ENCODE measurements around the gene SRGAP1. TPM values are rescaled to one million over a fixed set of nuclear protein-coding genes. Genes with fewer than 3 reads are reported as not detected.

Gene SRGAP1
- total and polyA plus RNA-seq, 2 of the 8 experiments (the other 6 are each of a cell fraction or from before 2014, with no cell fraction given) = 3.2 to 7.3 TPM

GRCh38 chr12:63880742-63881263 lies 36.3 kb downstream of the SRGAP1 start:
- WGBS, 2 experiments (ENCODE audit: extremely low coverage in 1 of 2, insufficient coverage in 1 of 2, insufficient read length in 1 of 2, insufficient replicate concordance in 2 of 2, low coverage in 1 of 2, low lambda C conversion rate in 2 of 2, missing lambda C conversion rate in 1 of 2) = 88% methylated on average over 6 of the region's 6 CpGs; no CpG with 5 or more reads in 1 of the 2 experiments
- no peak overlapping the region for H3K4ac ChIP-seq (replicated peaks; ENCODE audit: insufficient read length, low read depth, low read length)
- POLR2A ChIA-PET (ENCODE audit: partially characterized antibody) = no interaction called here
- no peak overlapping the region for H3K9ac ChIP-seq (replicated peaks in 1 of 4; ENCODE audit: extremely low read depth in 1 of 4, low read depth in 3 of 4, low read length in 3 of 4)
- DNase-seq (ENCODE audit: low read depth in 1 of 2, low spot score in 2 of 2) = no peak
- H3K18ac ChIP-seq (ENCODE audit: extremely low read depth, low read length) = no peak overlapping the region
- no peaks in the 10 kb centered on the region for H3K9me3 ChIP-seq (ENCODE audit: insufficient read depth in 2 of 2, low read depth in 1 of 2, low read length in 1 of 2)
- CTCF ChIA-PET (ENCODE audit: partially characterized antibody) = interaction anchor here (0.7 kb wide), 1 partner anchor 37 kb away, joined by 3 read pairs; the partner anchor contains the start of gene SRGAP1
- no peaks in the 10 kb centered on the region for H3K27me3 ChIP-seq (replicated peaks in 1 of 4; ENCODE audit: control insufficient read depth in 3 of 4, extremely low read depth in 1 of 4, insufficient read depth in 3 of 4, low read length in 3 of 4)
- peaks cover 2% of the 10 kb centered on the region; the same call in 1 of the 2 replicates for H3K79me1 ChIP-seq (ENCODE audit: low read depth, low read length)
- H2BK20ac ChIP-seq (ENCODE audit: low read length) = no peak overlapping the region
- H2BK5ac ChIP-seq (ENCODE audit: low read depth, low read length) = no peak overlapping the region
- H2BK15ac ChIP-seq (ENCODE audit: low read length) = no peak overlapping the region
- no peaks in the 10 kb centered on the region for H4K20me1 ChIP-seq (replicated peaks in 1 of 2; ENCODE audit: control insufficient read depth in 1 of 2, insufficient read depth in 2 of 2, low read length in 2 of 2)
- no peaks in the 10 kb centered on the region for H3K36me3 ChIP-seq (ENCODE audit: control insufficient read depth in 2 of 4, insufficient read depth in 4 of 4, low read length in 3 of 4)
- H2AFZ ChIP-seq (ENCODE audit: low read length) = no peak overlapping the region
- H2BK12ac ChIP-seq (ENCODE audit: low read depth, low read length) = no peak overlapping the region
- FAIRE-seq = no peak
- no peak overlapping the region for H2BK120ac ChIP-seq (replicated peaks; ENCODE audit: low read depth, low read length)
- no peak overlapping the region for H3K23ac ChIP-seq (ENCODE audit: insufficient read length)
- no peak overlapping the region for H2AK5ac ChIP-seq (ENCODE audit: low read depth, low read length)
- no peak overlapping the region for H4K8ac ChIP-seq (ENCODE audit: extremely low read depth, insufficient read depth, low read length)
- no peaks in the 10 kb centered on the region; a peak in 1 of 4 replicates for H3K79me2 ChIP-seq (ENCODE audit: control insufficient read depth in 1 of 2, insufficient read depth in 2 of 2, low read length in 2 of 2)
- H3K27ac ChIP-seq (ENCODE audit: low read depth, low read length) = no peak overlapping the region
- no peak overlapping the region for H3K14ac ChIP-seq (ENCODE audit: insufficient read length)
- peaks cover 1 to 5% (median 3%) of the 10 kb centered on the region in 4 experiments; a peak in 3 of 7 replicates for H3K4me1 ChIP-seq (replicated peaks in 1 of 4; ENCODE audit: control insufficient read depth in 3 of 4, insufficient read depth in 4 of 4, low read length in 3 of 4)
- no peak overlapping the region for H3K56ac ChIP-seq (replicated peaks; ENCODE audit: insufficient read length, low read depth, low read length)
- no peak overlapping the region for H4K5ac ChIP-seq (ENCODE audit: insufficient read length, low read depth, low read length)
- H3K4me3 ChIP-seq (ENCODE audit: extremely low read depth in 1 of 4, insufficient read depth in 2 of 4, low read depth in 3 of 4, low read length in 4 of 4) = no peak overlapping the region
- no peaks in the 10 kb centered on the region for H3K23me2 ChIP-seq (ENCODE audit: low read depth, low read length)
- H4K91ac ChIP-seq (replicated peaks; ENCODE audit: insufficient read length, low read length) = no peak overlapping the region
- no peak overlapping the region for H3K4me2 ChIP-seq (ENCODE audit: insufficient read depth in 1 of 2, low read depth in 2 of 2, low read length in 2 of 2)
- TF ChIP-seq CHD2 (IDR thresholded peaks at IDR 0.05; ENCODE audit: low read length) = no peak
- no peak for TF ChIP-seq USF2 (IDR thresholded peaks at IDR 0.05; ENCODE audit: low read length)
- TF ChIP-seq KDM1A (IDR thresholded peaks at IDR 0.05; ENCODE audit: borderline replicate concordance, low read length) = no peak
- no peak for TF ChIP-seq HDAC6 (IDR thresholded peaks at IDR 0.05; ENCODE audit: low read depth, low read length)
- no peak for TF ChIP-seq SP2 (IDR thresholded peaks at IDR 0.05; ENCODE audit: low read length)
- TF ChIP-seq NANOG (IDR thresholded peaks at IDR 0.05; ENCODE audit: insufficient read depth, low read depth, low read length, poor library complexity, severe bottlenecking) = no peak
- no peak for TF ChIP-seq EP300 (IDR thresholded peaks at IDR 0.05; ENCODE audit: borderline replicate concordance in 1 of 2, low read depth in 2 of 2, low read length in 2 of 2)
- TF ChIP-seq CTBP2 (IDR thresholded peaks at IDR 0.05; ENCODE audit: borderline replicate concordance, insufficient read depth, insufficient read length, low read length) = no peak
- no peak for TF ChIP-seq ATF2 (IDR thresholded peaks at IDR 0.05; ENCODE audit: low read length)
- TF ChIP-seq TBP (IDR thresholded peaks at IDR 0.05; ENCODE audit: low read depth, low read length) = no peak
